ELF-1 (cell line): ENCODE data around the gene SLC1A2.

Experiments
- DNase-seq: peaks from one replicate; pipeline ENCODE4 v3.0.0-alpha.2; 2016; ENCODE audit warnings: low read depth, low spot score

SLC1A2 gene

GRCh38 chr11:35324981-35325380 is 94.4 kb downstream of the SLC1A2 start:
- DNase-seq, result no peak

DNA sequence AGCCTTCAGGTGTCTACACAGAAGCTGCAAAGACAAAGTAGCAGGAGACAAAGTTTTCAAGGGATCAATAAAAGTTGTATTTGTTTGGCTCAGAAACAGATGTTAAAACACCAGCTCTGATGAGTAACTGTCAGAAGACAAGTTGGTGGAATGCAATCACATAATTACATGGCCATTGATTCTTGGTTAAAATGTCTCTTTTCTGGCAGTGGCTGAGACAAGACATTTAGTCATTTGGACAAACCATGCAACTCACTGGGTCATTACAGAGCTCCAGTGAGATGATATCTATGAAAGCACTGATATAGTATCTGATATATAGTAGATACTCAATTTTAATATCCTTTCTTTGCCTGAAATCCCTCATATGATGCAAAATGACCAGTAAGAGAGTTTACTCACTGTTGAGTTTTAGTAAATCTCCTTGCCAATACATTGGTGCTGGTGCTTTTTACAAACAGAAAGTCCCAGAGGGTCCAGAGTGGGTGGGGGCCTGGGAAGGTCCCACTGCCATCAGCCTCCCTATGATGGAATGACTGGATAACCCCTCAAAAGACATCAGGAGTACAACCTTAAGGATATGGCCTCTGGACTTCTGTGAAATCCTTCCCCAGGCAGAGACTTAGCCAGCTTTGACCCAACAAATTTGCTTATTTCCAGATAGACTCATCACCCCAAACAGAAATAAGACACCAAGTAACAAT is 95.0 kb downstream of the SLC1A2 start:
- DNase-seq, result no peak

DNA sequence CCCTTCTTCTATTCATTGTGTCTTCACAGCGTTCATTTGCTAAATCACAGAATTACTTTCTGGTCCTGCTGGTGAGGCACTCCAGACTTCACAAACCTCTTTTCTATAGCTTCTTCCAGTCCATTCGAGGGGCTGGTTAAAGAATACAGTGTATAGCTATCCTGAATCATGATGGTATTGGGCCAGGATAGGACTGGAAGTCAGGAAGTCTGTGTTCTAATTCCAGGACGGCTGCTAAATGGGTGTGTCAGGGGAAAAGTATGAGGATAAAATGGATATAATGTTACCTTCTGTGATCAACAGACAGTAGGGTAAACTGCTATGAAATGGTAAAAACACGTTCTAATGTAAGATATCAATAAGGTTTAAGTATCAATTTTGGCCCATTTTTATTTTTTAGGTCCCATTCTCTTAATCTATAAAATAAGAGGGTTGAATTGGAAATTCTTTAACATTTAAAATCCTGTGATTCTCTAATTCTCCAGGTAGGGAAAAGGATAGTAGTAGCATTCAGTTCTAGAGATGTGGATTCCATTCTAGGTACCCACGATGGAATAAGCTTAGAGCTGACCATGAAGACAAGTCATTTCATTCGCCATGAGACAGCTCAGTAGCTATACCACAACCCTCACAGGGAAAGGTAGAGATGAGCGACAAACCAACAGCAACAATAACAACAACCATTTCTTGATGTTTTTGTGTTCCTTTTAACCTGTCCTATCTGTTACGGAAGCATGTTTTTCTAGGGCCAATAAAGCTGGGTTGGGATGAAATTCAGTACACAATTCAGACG is 96.1 kb downstream of the SLC1A2 start:
- no peak for DNase-seq

DNA sequence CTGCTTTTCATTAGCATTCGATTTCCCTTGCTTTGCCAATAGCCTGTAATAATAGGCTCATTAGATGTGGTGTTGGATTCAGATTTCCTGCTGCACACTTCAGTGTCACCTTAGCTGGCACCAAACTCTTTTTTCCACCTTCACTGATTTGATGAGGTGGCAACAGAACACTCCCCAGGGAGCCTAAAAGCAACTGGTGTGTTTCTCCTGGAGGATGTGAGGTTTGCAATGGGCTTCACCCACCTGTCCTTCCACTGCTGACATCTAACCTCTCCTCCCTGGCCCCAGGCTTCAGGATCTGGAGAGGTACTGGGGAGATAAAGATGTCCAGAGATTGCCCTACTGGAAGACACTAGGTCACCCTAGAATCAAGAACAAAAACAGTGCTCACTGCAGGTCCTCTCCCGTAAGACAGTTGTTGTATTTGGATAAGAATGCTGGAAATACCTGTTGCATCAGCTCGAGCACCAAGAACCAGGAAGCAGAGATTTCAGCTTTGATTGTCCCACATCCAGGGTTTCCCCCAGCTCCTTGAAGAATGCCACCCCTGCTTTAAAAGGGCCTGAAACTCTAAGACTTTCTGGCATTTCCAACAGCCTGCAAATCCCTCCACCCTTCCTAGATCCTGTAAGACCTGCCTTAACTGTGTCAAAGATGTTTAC is 96.9 kb downstream of the SLC1A2 start:
- no peak for DNase-seq

DNA sequence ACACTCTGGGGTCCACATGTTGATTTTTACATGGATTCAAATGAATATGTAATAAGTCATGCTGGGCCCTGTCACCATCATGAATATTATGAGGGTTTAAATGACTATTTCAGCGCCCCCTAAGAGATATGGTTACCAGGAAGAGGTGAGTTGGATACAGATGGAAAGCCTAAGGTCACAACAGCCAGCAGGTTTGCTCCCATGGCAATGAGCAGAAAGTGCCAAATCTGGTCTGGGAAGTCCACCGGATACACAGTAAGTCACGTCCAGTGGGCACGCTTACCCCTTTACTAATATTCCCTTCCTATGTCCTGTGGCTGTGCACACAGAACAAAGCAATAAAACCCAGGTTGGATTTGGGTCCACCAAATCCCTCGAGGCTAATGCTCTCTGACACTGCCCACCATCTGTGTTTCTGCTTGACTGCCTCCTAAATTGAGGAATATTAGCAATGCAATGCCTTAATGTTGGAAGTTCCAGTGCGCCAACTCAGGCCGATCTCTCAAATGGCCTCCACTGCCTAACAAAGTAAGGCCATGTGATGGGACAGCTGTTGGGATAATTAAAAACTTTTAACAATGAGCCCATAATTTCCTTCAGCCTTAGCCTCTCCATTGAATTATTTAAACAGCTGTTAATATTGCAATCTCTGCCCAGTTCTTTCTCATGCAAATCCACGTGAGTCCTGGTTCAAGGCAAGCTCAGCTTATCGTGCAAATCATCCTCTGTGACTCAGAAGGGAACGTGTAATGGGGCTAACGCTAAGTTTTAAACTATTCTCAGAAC is 97.6 kb downstream of the SLC1A2 start:
- DNase-seq, result no peak

DNA sequence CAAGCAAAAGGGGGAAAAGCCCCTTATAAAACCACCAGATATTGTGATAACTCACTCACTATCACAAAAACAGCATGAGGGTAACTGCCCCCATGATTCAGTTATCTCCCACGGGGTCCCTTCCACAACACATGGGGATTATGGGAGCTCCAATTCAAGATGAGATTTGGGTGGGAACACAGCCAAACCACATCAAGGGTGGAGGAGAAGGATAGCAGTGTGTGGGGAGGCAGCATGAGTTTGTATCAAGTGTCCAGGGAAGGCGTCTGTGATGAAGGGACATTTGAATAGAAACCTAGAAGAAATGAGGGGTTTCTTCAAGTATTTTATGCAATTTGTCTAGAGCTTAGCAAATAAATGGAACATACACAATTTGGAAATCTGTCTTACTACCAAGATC is 98.2 kb downstream of the SLC1A2 start:
- DNase-seq, result no peak

DNA sequence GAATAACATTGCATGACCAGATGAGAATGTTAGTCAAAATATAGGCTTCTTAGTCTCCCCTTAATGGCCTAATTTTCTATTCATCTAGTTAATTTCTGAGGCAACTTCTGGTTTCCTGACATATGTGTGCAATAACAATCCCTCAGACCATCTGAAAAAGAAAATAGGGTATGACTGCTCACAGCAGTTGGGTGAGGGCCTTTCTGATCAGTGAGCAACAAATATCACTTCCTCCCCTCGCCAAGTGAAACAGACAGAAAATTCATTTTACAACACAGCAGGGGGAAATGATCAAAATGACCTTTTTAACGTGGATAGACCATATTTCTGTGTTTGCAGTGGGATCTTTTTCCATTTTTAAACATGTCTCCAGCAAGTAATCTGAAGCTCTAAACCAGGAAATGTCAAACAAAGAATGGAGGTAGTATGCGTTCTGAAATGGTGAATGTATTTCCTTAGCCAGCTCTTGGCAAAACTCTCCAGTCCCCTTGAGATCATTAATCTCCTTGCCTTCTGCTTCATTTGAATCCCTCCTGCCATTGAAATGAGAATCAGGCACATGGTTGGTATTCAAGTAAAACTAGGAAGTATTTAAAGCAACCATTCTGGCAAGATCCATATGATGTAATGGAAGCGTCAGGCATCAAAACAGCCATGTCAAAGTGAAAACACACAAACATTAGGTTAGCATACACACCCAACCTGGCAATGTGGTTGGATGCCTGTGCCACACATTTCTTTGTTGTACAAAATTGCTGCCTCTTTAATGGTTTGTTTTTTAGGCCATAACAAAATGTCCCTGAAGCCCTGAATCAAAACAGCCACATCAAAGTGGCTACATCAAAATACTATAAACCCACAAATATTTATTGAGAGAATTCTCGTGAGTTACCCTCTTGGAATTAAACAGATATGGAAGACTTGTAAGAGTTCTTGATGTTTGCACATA is 100.1 kb downstream of the SLC1A2 start:
- DNase-seq, result no peak

GRCh38 chr11:35318309-35318708 is 101.0 kb downstream of the SLC1A2 start:
- DNase-seq, result no peak

- DNase-seq, result no peak
Observed at GRCh38 chr11:35317253-35317652, 102.1 kb downstream of the SLC1A2 start.

GRCh38 chr11:35316161-35316560 is 103.2 kb downstream of the SLC1A2 start:
- DNase-seq, result no peak

DNA sequence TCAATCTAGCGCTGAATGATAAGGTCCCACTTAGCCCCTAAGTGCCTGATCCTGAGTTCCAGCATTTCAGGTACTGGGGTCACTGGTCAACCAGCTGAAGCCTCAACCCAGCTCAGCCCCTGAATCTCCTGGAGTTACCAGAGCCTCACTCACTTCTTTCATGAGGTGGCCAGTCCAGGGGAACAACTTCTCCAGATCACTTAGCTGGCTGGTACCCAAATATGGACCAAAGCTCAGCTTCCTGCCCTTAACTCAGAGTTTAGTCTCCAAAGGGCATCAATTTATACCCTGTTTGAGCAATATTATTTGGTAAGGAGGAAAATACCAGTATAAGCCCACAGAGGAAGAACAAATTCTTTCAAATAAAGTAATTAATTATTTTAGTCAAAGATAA is 105.6 kb downstream of the SLC1A2 start:
- DNase-seq, result no peak

DNA sequence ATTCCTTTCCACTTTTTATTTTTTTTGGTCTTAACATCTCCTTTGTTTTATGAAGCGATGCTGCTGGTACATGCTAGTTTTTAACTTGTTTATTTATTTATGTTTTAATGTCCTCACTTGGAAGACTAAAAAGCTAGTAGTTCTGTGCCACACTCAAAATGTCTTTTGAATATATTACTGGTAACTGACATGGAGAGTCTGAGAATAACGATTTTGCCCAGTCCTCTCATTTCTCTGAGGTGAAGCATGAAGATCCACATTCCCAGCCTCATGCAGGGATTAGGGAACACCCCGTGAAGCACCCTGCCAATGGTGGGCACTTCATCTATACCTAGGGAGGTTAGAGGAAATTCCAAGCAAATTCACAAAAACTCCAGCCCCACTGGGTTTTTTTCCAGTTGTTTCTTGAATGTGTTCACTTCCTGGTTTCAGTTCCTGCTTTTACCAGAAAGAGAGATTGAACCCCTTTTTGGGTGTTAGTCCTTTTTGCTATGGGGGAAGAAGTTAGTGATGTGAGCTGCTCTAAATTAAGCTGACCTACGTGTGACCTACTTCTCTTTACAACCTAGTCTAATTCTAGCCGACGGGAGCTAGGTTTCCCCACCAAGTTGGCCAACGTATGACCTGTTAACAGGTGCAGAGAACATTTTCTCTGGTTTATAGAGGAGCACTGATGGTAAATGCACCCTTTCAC is 106.1 kb downstream of the SLC1A2 start:
- no peak for DNase-seq

DNA sequence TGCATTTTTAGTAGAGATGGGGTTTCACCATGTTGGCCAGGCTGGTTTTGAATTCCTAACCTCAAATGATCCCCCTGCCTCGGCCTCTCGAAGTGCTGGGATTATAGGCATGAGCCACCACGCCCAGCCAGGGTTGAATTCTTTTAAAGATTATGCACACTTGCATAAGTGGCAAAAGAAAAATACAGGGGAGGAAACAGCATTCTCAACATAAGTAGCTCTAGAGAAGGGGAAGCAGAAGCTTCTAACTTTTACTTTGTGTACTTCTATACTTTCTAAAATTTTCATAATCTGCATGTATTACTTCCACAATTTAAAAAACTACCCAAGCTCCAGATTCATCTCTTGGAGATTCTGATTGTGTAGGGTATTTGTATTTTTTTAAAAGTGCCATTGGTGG is 108.0 kb downstream of the SLC1A2 start:
- DNase-seq, result no peak

DNA sequence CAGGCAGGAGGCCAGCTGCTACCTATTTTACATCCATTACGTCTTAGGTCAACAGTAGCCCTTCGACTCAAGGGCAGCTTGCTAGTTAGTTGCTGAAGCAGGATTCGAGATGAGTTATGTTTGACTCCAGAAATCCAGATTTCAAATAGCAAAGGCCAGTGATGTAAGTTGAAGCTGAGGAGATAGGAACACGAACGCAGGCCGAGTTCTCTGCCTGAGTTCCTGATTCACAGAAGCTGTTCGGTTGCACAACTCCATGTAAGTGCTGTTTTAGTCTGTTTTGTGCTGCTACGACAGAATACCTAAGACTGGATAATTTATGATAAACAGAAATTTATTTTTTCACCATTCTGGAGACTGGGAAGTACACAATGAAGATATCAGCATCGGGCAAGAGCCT is 111.2 kb downstream of the SLC1A2 start:
- no peak for DNase-seq

DNA sequence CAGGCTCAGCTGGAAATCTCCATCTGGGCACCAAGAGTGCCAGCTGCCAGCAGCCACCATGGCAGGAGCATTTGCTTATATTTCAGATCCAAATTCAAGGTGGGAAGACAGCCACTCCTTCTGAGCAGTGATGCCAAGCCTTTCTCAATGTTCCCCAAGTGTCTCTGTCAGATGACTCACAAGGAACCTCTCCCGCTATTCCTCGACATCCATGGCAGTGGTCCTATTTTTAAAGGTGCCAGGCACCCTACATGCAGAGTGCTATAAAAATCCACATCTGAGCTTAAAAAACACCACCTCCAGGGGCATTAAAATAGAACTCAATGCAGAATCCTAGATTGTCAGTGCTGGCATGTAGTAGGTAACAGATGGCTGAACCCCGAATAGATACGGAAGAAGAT is 112.1 kb downstream of the SLC1A2 start:
- no peak for DNase-seq

DNA sequence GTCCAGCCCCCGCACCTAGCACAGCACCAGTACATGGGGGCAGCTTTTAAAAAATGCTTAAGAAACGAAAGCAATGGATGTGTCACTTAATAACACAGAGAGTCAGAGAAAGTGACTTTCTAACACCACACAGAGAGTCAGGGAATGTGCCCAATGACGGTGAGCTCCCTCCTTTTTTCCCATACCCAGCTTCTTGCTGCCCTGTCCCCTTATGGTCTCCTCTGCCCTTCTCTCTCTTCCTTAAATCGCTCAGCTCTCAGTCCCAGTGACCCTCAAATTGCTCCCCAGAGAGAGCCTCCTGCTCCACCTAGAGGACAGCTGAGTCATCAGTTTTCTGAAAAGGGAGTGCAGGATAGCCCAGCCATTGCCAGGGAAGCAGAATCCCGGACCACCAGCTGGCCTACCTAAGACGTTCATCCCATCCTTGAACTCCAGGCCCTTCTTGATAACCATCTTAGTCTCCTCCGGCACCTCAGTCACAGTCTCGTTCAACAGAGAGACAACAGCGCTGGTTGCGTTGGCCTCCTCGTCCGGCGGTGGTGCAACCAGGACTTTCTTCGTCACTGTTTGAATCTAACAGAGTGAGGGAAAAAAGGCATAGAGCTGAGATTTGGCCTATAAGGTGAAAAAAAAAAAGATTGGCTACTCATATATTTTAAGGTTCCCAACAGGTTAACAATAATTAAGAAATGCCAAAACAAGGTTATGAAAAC is 113.5 kb downstream of the SLC1A2 start:
- DNase-seq, result peak; percentile 66

- no peak for DNase-seq
Observed at GRCh38 chr11:35304900-35305460, 114.4 kb downstream of the SLC1A2 start.

DNA sequence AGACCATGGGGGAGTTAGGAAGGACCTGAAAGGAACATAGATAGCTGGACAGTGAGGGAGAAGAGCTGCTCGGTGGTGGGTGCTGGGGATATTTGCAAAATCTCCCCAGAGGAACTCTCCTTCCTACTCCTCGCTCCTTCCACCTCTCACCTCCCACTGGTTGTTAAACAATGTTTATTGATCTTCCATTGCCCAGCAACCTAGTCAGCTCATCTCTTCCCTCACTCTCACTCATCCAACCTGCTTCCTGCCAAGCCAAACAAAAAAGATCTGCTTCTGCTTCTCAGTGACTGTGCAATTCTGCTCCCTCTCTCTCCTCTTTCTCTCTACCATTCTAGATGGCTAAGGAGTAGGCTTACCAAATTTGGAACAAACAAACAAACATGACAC is 115.0 kb downstream of the SLC1A2 start:
- no peak for DNase-seq
